Measurements from ENCODE around the gene ENO2. TPM values are rescaled to one million over a fixed set of nuclear protein-coding genes. Genes with fewer than 3 reads are reported as not detected.

The ENO2 gene
- total and polyA plus RNA-seq, 2 experiments from 2014 or later: 43.5 to 53.5 TPM

DNA sequence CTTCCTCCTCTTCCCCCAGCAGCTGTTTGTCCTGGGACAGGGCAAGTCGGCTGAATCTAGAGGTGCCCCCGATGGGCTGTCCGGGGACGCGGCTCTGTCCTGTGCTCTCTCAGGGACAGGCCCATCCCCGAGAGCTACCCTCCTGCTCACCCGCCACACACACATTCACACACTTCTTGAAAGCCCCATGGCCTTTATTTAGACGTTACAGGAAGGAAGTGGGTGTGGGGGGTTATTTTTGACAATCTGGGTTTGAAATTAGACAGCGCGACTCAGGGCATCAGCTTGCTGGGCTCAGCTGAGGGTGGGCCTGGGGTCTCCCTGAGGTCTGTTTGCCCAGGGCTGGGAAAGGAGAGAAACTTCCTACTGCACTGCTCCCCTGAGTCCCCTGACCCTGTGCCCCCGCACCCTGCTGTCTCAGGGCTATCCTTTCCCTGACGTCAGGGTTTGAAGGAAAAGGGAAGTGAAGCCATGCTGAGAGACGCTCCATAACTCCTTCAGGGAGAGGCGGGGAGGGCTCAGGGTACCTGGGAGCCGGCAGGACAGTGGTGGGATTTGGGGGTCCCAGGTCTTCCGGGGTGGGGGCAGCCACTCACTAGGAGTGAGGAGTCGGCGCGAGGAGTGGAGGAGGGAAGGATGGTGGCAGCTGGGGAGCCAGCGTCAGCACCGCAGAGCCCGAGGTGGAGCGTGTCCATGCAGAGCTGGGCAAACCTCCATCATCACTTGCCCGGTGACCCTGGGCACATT, 44.9 kb downstream of the ENO2 start:
- Histone ChIP-seq H3K9me2 (ENCODE audit: insufficient read depth) (no peaks in the 10 kb centered on the region), H3K27ac (ENCODE audit: low read depth) (no peak overlapping the region), H4K20me1 (replicated peaks; ENCODE audit: insufficient read depth) (no peaks in the 10 kb centered on the region), H3K79me2 (replicated peaks; ENCODE audit: insufficient read depth) (peaks cover 13% of the 10 kb centered on the region), H3K4me1 (ENCODE audit: insufficient read depth) (peaks cover 31% of the 10 kb centered on the region), H3K4me3 (no peak overlapping the region), H3K27me3 (ENCODE audit: insufficient read depth) (no peaks in the 10 kb centered on the region), H2AFZ (no peak overlapping the region), H3F3A (replicated peaks; ENCODE audit: low read depth) (peaks cover 18% of the 10 kb centered on the region), H3K4me2 (no peak overlapping the region), H3K36me3 (ENCODE audit: insufficient read depth) (no peaks in the 10 kb centered on the region)
- TF ChIP-seq STAT1 (IDR thresholded peaks at IDR 0.05; ENCODE audit: unreplicated experiment) (no peak), POLR2AphosphoS5 (IDR thresholded peaks at IDR 0.05; ENCODE audit: low read depth) (no peak), EZH2 (IDR thresholded peaks at IDR 0.05; ENCODE audit: low read depth, unreplicated experiment) (no peak), ZNF331 (CRISPR knock-in tag; IDR thresholded peaks at IDR 0.05; ENCODE audit: low read depth) (no peak), ZNF114 (CRISPR knock-in tag; IDR thresholded peaks at IDR 0.05) (no peak), CREB1 (CRISPR knock-in tag; IDR thresholded peaks at IDR 0.05; ENCODE audit: low read depth) (no peak), NANOG (IDR thresholded peaks at IDR 0.05; ENCODE audit: borderline replicate concordance) (no peak), JUNB (IDR thresholded peaks at IDR 0.05; ENCODE audit: unreplicated experiment) (no peak), EZH2phosphoT487 (IDR thresholded peaks at IDR 0.05; ENCODE audit: unreplicated experiment) (no peak)
- TF ChIP-seq, protein P1, sequence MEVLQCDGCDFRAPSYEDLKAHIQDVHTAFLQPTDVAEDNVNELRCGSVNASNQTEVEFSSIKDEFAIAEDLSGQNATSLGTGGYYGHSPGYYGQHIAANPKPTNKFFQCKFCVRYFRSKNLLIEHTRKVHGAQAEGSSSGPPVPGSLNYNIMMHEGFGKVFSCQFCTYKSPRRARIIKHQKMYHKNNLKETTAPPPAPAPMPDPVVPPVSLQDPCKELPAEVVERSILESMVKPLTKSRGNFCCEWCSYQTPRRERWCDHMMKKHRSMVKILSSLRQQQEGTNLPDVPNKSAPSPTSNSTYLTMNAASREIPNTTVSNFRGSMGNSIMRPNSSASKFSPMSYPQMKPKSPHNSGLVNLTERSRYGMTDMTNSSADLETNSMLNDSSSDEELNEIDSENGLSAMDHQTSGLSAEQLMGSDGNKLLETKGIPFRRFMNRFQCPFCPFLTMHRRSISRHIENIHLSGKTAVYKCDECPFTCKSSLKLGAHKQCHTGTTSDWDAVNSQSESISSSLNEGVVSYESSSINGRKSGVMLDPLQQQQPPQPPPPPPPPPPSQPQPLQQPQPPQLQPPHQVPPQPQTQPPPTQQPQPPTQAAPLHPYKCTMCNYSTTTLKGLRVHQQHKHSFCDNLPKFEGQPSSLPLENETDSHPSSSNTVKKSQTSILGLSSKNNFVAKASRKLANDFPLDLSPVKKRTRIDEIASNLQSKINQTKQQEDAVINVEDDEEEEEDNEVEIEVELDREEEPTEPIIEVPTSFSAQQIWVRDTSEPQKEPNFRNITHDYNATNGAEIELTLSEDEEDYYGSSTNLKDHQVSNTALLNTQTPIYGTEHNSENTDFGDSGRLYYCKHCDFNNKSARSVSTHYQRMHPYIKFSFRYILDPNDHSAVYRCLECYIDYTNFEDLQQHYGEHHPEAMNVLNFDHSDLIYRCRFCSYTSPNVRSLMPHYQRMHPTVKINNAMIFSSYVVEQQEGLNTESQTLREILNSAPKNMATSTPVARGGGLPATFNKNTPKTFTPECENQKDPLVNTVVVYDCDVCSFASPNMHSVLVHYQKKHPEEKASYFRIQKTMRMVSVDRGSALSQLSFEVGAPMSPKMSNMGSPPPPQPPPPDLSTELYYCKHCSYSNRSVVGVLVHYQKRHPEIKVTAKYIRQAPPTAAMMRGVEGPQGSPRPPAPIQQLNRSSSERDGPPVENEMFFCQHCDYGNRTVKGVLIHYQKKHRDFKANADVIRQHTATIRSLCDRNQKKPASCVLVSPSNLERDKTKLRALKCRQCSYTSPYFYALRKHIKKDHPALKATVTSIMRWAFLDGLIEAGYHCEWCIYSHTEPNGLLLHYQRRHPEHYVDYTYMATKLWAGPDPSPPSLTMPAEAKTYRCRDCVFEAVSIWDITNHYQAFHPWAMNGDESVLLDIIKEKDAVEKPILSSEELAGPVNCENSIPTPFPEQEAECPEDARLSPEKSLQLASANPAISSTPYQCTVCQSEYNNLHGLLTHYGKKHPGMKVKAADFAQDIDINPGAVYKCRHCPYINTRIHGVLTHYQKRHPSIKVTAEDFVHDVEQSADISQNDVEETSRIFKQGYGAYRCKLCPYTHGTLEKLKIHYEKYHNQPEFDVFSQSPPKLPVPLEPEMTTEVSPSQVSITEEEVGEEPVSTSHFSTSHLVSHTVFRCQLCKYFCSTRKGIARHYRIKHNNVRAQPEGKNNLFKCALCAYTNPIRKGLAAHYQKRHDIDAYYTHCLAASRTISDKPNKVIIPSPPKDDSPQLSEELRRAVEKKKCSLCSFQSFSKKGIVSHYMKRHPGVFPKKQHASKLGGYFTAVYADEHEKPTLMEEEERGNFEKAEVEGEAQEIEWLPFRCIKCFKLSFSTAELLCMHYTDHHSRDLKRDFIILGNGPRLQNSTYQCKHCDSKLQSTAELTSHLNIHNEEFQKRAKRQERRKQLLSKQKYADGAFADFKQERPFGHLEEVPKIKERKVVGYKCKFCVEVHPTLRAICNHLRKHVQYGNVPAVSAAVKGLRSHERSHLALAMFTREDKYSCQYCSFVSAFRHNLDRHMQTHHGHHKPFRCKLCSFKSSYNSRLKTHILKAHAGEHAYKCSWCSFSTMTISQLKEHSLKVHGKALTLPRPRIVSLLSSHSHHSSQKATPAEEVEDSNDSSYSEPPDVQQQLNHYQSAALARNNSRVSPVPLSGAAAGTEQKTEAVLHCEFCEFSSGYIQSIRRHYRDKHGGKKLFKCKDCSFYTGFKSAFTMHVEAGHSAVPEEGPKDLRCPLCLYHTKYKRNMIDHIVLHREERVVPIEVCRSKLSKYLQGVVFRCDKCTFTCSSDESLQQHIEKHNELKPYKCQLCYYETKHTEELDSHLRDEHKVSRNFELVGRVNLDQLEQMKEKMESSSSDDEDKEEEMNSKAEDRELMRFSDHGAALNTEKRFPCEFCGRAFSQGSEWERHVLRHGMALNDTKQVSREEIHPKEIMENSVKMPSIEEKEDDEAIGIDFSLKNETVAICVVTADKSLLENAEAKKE (CRISPR knock-in tag; IDR thresholded peaks at IDR 0.05): no peak
- TF ChIP-seq, protein P2, sequence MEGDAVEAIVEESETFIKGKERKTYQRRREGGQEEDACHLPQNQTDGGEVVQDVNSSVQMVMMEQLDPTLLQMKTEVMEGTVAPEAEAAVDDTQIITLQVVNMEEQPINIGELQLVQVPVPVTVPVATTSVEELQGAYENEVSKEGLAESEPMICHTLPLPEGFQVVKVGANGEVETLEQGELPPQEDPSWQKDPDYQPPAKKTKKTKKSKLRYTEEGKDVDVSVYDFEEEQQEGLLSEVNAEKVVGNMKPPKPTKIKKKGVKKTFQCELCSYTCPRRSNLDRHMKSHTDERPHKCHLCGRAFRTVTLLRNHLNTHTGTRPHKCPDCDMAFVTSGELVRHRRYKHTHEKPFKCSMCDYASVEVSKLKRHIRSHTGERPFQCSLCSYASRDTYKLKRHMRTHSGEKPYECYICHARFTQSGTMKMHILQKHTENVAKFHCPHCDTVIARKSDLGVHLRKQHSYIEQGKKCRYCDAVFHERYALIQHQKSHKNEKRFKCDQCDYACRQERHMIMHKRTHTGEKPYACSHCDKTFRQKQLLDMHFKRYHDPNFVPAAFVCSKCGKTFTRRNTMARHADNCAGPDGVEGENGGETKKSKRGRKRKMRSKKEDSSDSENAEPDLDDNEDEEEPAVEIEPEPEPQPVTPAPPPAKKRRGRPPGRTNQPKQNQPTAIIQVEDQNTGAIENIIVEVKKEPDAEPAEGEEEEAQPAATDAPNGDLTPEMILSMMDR (conservative IDR thresholded peaks at IDR 0.05; ENCODE audit: low read depth in 2 of 2): no peak
- TF ChIP-seq, protein P3, sequence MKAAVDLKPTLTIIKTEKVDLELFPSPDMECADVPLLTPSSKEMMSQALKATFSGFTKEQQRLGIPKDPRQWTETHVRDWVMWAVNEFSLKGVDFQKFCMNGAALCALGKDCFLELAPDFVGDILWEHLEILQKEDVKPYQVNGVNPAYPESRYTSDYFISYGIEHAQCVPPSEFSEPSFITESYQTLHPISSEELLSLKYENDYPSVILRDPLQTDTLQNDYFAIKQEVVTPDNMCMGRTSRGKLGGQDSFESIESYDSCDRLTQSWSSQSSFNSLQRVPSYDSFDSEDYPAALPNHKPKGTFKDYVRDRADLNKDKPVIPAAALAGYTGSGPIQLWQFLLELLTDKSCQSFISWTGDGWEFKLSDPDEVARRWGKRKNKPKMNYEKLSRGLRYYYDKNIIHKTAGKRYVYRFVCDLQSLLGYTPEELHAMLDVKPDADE (IDR thresholded peaks at IDR 0.05): no peak
- TF ChIP-seq, protein P4, sequence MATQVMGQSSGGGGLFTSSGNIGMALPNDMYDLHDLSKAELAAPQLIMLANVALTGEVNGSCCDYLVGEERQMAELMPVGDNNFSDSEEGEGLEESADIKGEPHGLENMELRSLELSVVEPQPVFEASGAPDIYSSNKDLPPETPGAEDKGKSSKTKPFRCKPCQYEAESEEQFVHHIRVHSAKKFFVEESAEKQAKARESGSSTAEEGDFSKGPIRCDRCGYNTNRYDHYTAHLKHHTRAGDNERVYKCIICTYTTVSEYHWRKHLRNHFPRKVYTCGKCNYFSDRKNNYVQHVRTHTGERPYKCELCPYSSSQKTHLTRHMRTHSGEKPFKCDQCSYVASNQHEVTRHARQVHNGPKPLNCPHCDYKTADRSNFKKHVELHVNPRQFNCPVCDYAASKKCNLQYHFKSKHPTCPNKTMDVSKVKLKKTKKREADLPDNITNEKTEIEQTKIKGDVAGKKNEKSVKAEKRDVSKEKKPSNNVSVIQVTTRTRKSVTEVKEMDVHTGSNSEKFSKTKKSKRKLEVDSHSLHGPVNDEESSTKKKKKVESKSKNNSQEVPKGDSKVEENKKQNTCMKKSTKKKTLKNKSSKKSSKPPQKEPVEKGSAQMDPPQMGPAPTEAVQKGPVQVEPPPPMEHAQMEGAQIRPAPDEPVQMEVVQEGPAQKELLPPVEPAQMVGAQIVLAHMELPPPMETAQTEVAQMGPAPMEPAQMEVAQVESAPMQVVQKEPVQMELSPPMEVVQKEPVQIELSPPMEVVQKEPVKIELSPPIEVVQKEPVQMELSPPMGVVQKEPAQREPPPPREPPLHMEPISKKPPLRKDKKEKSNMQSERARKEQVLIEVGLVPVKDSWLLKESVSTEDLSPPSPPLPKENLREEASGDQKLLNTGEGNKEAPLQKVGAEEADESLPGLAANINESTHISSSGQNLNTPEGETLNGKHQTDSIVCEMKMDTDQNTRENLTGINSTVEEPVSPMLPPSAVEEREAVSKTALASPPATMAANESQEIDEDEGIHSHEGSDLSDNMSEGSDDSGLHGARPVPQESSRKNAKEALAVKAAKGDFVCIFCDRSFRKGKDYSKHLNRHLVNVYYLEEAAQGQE (IDR thresholded peaks at IDR 0.05; ENCODE audit: unreplicated experiment): no peak
- H3K9me3 Mint-ChIP-seq: no peaks in the 10 kb centered on the region
- H3K4me1 Mint-ChIP-seq: peaks cover 31% of the 10 kb centered on the region
- H3K36me3 Mint-ChIP-seq (ENCODE audit: low read depth): peaks cover 3% of the 10 kb centered on the region
- peaks cover 15% of the 10 kb centered on the region for H3K27me3 Mint-ChIP-seq (ENCODE audit: insufficient read depth, low read depth, poor library complexity)
- no peak overlapping the region for H3K27ac Mint-ChIP-seq
- ATAC-seq (no peak), DNase-seq (ENCODE audit: low spot score) (no peak)
- no peak overlapping the region for H3K4me3 Mint-ChIP-seq

All from GM23338 (cell line).